Tibial nerve (tissue), 4 donors: ENCODE measurements around the gene ZNF765. TPM values are rescaled to one million over a fixed set of nuclear protein-coding genes. Genes with fewer than 3 reads are reported as not detected.
"Not testable (repeated sequence)": the region's sequence is repeated elsewhere in the genome, so short reads cannot be mapped to it uniquely, and the experiment has no call there.

Experiments used
- DNase-seq, 2 donors: peaks; one replicate each; pipeline ENCODE4 v3.0.0-alpha.2; 2019; ENCODE audit warnings: low spot score in 2 of 2
- H3K27ac ChIP-seq, 4 donors: fragments of 200-600 bp; sonication (generic) in 3 of 4; one replicate each; pipeline ENCODE4 v1.5.1; 2017 to 2019; ENCODE audit warnings: mild to moderate bottlenecking in 1 of 4
- H3K27me3 ChIP-seq, 2 donors: fragments of 200-600 bp; sonication (generic) in 1 of 2; one replicate each; pipeline versions ENCODE4 v1.5.1 to v1.6.0; 2017 to 2019
- H3K36me3 ChIP-seq, 3 donors: fragments of 200-600 bp; sonication (generic); one replicate each; pipeline ENCODE4 v1.5.1; 2018 to 2019
- H3K4me1 ChIP-seq, 4 donors: fragments of 200-600 bp; sonication (generic) in 3 of 4; one replicate each; pipeline ENCODE4 v1.5.1; 2017 to 2019
- H3K4me3 ChIP-seq, 4 donors: fragments of 200-600 bp; sonication (generic) in 3 of 4; one replicate each; pipeline ENCODE4 v1.5.1; 2017 to 2019; ENCODE audit warnings: mild to moderate bottlenecking in 1 of 4, moderate library complexity in 1 of 4
- H3K9me3 ChIP-seq, 4 donors: fragments of 200-600 bp; sonication (generic) in 3 of 4; one replicate each; pipeline ENCODE4 v1.5.1; 2017 to 2019
- CTCF ChIP-seq, 5 experiments: fragments of 200-600 bp in 3 of 5; fragments of 450-650 bp in 2 of 5; sonication (generic) in 3 of 5; IDR thresholded peaks; one replicate each; pipeline ENCODE4 v1.5.1; 2016 to 2019; ENCODE audit warnings: antibody characterized with exemption in 5 of 5, mild to moderate bottlenecking in 3 of 5, moderate library complexity in 2 of 5
- EP300 ChIP-seq, 2 donors: sonication (generic); formaldehyde crosslinking; IDR thresholded peaks; one replicate each; pipeline ENCODE4 v1.6.1; 2017; ENCODE audit warnings: antibody characterized with exemption in 2 of 2, mild to moderate bottlenecking in 1 of 2
- POLR2A ChIP-seq, 2 donors: fragments of 450-650 bp; IDR thresholded peaks; one replicate each; pipeline ENCODE4 v1.6.1; 2017; ENCODE audit warnings: antibody characterized with exemption in 2 of 2, mild to moderate bottlenecking in 2 of 2, moderate library complexity in 2 of 2
- WGBS, 2 donors: methylation state at CpG; one replicate each; pipeline ENCODE4 v1.1.5; 2018; 5-methylcytosine and 5-hydroxymethylcytosine counted together
- total RNA-seq, 4 donors: library from RNA; depleted of rRNA; stranded (reverse); fragments of >200 nt; gene quantifications; one replicate each; pipeline ENCODE4 v1.1.0, GENCODE V29; 2016

The ZNF765 gene
- total RNA-seq, 4 donors from 2014 or later = 7.2 to 16.5 (median 10.1) TPM

- no peak for DNase-seq
- 8% methylated on average over 1 of the region's 1 CpG for WGBS, 2 donors
- Histone ChIP-seq H3K27ac (no peak overlapping the region), H3K36me3 (peaks cover 0 to 38% (median 9%) of the 10 kb centered on the region in 3 donors), H3K4me3 (no peak overlapping the region), H3K9me3 (peaks cover 0 to 6% (median 0%) of the 10 kb centered on the region in 4 donors), H3K4me1 (peaks cover 0 to 22% (median 10%) of the 10 kb centered on the region in 4 donors), H3K27me3 (no peaks in the 10 kb centered on the region)
- TF ChIP-seq EP300 (IDR thresholded peaks at IDR 0.05) (no peak), CTCF (IDR thresholded peaks at IDR 0.05) (no peak), POLR2A (IDR thresholded peaks at IDR 0.05) (no peak)
Measured at GRCh38 chr19:53396525-53396868, 1.5 kb downstream of the ZNF765 start.

- not testable (repeated sequence) for H3K4me3 ChIP-seq, H3K27me3 ChIP-seq, H3K27ac ChIP-seq, DNase-seq
- Histone ChIP-seq H3K4me1 (peaks cover 0 to 22% (median 10%) of the 10 kb centered on the region in 4 donors), H3K36me3 (peaks cover 0 to 53% (median 17%) of the 10 kb centered on the region in 3 donors), H3K9me3 (peaks cover 0 to 19% (median 0%) of the 10 kb centered on the region in 4 donors)
- WGBS, 2 donors = 100% methylated on average over 1 of the region's 1 CpG
Measured at GRCh38 chr19:53397918-53398317, 3.0 kb downstream of the ZNF765 start.

- Histone ChIP-seq H3K4me3 (no peak overlapping the region), H3K36me3 (peaks cover 5 to 71% (median 26%) of the 10 kb centered on the region in 3 donors), H3K4me1 (no peaks in the 10 kb centered on the region), H3K27me3 (no peaks in the 10 kb centered on the region), H3K9me3 (peaks cover 7 to 83% (median 30%) of the 10 kb centered on the region in 4 donors), H3K27ac (no peak overlapping the region)
- 83 to 85% methylated on average over 7 of the region's 7 CpGs for WGBS, 2 donors
- TF ChIP-seq POLR2A (IDR thresholded peaks at IDR 0.05) (no peak), EP300 (IDR thresholded peaks at IDR 0.05) (no peak), CTCF (IDR thresholded peaks at IDR 0.05) (no peak)
- DNase-seq = no peak
Measured at GRCh38 chr19:53409505-53410204, 14.7 kb downstream of the ZNF765 start.

- H3K27ac ChIP-seq, H3K4me3 ChIP-seq, DNase-seq, H3K4me1 ChIP-seq, H3K27me3 ChIP-seq, H3K36me3 ChIP-seq: not testable (repeated sequence)
- WGBS, 2 donors = 65 to 69% methylated on average over 11 of the region's 11 CpGs
- H3K9me3 ChIP-seq = peaks cover 0 to 12% (median 0%) of the 10 kb centered on the region in 4 donors
Measured at GRCh38 chr19:53420520-53421315, 25.8 kb downstream of the ZNF765 start.

GRCh38 chr19:53422551-53422950 is 27.6 kb downstream of the ZNF765 start:
- H3K4me3 ChIP-seq = no peak overlapping the region
- 81 to 87% methylated on average over 5 of the region's 5 CpGs for WGBS, 2 donors
- peaks cover 0 to 6% (median 0%) of the 10 kb centered on the region in 4 donors for H3K9me3 ChIP-seq
- no peak for TF ChIP-seq EP300 (IDR thresholded peaks at IDR 0.05)
- TF ChIP-seq CTCF (IDR thresholded peaks at IDR 0.05) = no peak
- no peak for TF ChIP-seq POLR2A (IDR thresholded peaks at IDR 0.05)
- H3K27ac ChIP-seq = no peak overlapping the region
- H3K36me3 ChIP-seq = no peaks in the 10 kb centered on the region
- H3K4me1 ChIP-seq = peaks cover 0 to 7% (median 0%) of the 10 kb centered on the region in 4 donors
- no peaks in the 10 kb centered on the region for H3K27me3 ChIP-seq
- no peak for DNase-seq

GRCh38 chr19:53423074-53423473 is 28.1 kb downstream of the ZNF765 start:
- WGBS, 2 donors = 20% methylated on average over 7 of the region's 13 CpGs; no CpG with 5 or more reads in 1 of the 2 donors
- H3K4me3 ChIP-seq, H3K27me3 ChIP-seq, DNase-seq, H3K27ac ChIP-seq, H3K36me3 ChIP-seq, H3K9me3 ChIP-seq, H3K4me1 ChIP-seq: not testable (repeated sequence)

GRCh38 chr19:53423680-53424079 is 28.7 kb downstream of the ZNF765 start:
- H3K27me3 ChIP-seq, H3K4me1 ChIP-seq, H3K4me3 ChIP-seq, H3K36me3 ChIP-seq, H3K27ac ChIP-seq, DNase-seq, H3K9me3 ChIP-seq: not testable (repeated sequence)
- WGBS, 2 donors = 41 to 44% methylated on average over 7 to 8 of the region's 8 CpGs
